Measurements from ENCODE around the gene IRF8.

GRCh38 chr16:85871756-85872155, 27.2 kb upstream of the IRF8 start:
- TF ChIP-seq, protein P1, sequence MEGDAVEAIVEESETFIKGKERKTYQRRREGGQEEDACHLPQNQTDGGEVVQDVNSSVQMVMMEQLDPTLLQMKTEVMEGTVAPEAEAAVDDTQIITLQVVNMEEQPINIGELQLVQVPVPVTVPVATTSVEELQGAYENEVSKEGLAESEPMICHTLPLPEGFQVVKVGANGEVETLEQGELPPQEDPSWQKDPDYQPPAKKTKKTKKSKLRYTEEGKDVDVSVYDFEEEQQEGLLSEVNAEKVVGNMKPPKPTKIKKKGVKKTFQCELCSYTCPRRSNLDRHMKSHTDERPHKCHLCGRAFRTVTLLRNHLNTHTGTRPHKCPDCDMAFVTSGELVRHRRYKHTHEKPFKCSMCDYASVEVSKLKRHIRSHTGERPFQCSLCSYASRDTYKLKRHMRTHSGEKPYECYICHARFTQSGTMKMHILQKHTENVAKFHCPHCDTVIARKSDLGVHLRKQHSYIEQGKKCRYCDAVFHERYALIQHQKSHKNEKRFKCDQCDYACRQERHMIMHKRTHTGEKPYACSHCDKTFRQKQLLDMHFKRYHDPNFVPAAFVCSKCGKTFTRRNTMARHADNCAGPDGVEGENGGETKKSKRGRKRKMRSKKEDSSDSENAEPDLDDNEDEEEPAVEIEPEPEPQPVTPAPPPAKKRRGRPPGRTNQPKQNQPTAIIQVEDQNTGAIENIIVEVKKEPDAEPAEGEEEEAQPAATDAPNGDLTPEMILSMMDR (IDR thresholded peaks at IDR 0.05 in 8 of 11, conservative IDR thresholded peaks at IDR 0.05 in 3 of 11): no peak
- TF ChIP-seq POLR2A (IDR thresholded peaks at IDR 0.05): no peak
- TF ChIP-seq POLR2AphosphoS5 (IDR thresholded peaks at IDR 0.05): no peak
